Rectal smooth muscle tissue (tissue), 1 donor: ENCODE measurements around the gene LAMA3.
A peak's percentile ranks its signal among the peaks of the same experiment; 100 is the strongest.

ENCODE experiments used
- H3K27ac ChIP-seq: one replicate; pipeline ENCODE4 v1.7.0; 2013; ENCODE audit warnings: low read depth, low read length, inconsistent platforms
- H3K27me3 ChIP-seq: one replicate; pipeline ENCODE4 v1.7.0; 2013; ENCODE audit warnings: low read length; ENCODE audit not compliant: control insufficient read depth, insufficient read depth
- H3K36me3 ChIP-seq: one replicate; pipeline ENCODE4 v1.7.0; 2013; ENCODE audit warnings: low read length; ENCODE audit not compliant: control insufficient read depth, insufficient read depth
- H3K4me1 ChIP-seq: one replicate; pipeline ENCODE4 v1.7.0; 2013; ENCODE audit warnings: low read length; ENCODE audit not compliant: control insufficient read depth, insufficient read depth
- H3K4me3 ChIP-seq: one replicate; pipeline ENCODE4 v1.7.0; 2013; ENCODE audit warnings: low read length
- H3K9ac ChIP-seq: one replicate; pipeline ENCODE4 v1.7.0; 2013; ENCODE audit warnings: low read length

Gene LAMA3

DNA sequence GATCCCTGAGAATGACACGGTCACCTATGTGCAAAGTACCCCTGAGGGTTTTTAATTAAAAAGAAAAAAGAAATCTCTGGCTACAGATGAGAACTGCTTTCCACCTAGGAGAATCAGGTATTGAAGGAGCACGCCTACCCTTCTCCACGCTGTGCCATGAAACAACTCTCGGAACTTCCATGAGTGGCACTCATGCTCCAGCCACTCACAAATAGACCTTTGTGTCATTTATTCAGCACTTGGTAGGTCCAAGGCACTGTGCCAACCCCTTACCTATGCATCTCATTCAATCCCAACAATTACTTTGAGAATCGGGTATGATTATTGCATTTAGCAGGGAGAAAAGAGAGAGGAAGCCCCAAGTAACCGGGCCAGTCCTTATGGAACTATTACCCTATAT lies 280.4 kb downstream of the LAMA3 start:
- H3K27ac ChIP-seq, result no peak overlapping the region
- H3K4me1 ChIP-seq, result peaks cover 3% of the 10 kb centered on the region
- no peaks in the 10 kb centered on the region for H3K27me3 ChIP-seq
- H3K36me3 ChIP-seq, result no peaks in the 10 kb centered on the region
- H3K4me3 ChIP-seq, result no peak overlapping the region
- no peak overlapping the region for H3K9ac ChIP-seq

DNA sequence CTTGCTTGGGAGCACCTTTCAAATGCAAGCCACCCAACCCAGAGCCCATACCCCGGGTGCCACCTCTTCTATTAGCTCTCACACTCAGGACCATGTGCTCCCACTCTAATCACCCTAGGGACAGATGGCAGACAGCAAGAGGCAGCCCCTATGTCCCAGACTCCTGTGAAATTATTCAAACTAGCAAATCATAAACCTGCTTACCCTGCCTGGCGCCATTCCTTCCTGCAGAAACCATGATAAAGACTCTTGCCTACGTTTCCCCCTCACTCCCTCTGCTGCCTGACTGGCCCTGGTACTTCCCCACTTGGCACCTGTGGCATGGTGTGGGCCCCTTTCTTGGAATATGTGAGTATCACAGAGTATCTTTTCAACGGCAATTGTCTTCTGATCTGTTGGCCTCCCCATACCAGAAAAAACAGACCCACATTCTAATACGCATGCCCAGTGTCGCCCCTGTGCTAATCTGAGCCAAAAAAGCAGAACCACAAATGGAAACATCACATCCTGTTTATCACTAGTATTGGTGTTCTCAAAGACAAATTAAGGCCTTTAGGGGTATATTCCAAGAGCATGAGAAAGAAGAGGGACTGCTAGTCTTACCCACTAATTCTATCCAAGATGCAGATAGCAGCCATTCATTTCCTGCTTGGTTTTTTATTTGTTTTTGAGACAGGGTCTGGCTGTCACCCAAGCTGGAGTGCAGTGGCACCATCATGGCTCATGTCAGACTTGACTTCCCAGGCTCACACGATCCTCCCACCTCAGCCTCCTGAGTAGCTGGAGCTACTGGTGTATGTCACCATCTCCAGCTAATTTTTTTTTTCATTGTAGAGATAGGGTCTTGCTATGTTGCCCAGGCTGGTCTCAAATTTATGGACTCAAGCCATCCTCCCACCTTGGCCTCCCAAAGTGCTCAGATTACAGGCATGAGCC lies 281.2 kb downstream of the LAMA3 start:
- Histone ChIP-seq H3K9ac (no peak overlapping the region), H3K4me3 (no peak overlapping the region), H3K27ac (no peak overlapping the region), H3K36me3 (no peaks in the 10 kb centered on the region), H3K27me3 (no peaks in the 10 kb centered on the region), H3K4me1 (peaks cover 3% of the 10 kb centered on the region)

DNA sequence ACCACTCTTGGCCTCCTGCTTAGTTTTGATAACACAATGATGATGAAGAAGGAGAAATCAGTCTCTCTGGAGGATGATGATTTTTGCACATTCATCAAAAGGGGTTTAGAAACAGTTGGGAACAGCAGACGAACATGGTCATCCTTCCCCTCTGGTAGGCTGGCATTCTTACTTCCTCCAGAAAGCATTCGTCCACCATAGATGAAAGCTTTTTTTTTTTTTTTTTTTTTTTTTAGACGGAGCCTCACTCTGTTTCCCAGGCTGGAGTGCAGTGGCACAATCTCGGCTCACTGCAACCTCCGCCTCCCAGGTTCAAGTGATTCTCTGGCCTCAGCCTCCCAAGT lies 281.8 kb downstream of the LAMA3 start:
- H3K36me3 ChIP-seq, result no peaks in the 10 kb centered on the region
- no peak overlapping the region for H3K27ac ChIP-seq
- no peaks in the 10 kb centered on the region for H3K27me3 ChIP-seq
- H3K4me1 ChIP-seq, result no peaks in the 10 kb centered on the region
- no peak overlapping the region for H3K4me3 ChIP-seq
- no peak overlapping the region for H3K9ac ChIP-seq

DNA sequence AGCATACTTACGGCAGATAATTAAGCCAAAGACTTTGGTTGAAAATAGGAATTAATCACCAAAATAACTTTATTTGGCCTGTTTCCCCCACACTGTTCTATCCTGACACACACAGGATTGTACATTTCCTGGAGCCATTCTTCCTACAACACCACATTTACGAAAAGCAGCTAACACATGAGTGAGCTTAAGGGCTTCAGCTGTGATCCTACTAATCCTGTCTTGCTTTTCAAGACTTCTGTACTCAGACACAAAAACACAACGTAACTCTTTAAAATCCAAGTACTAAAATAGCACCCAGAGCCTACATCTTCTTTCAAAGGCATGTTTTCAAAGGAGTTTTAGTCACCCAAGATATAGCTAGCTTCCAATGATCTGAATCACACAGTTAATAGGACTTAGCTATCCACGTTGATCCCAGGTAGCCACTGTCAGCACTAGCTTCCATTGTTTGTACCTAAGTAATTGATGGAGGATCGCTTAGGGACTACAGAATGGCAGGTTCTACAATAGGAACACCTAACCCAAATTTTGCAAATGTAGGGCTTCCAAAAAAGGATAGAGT lies 282.5 kb downstream of the LAMA3 start:
- H3K27ac ChIP-seq, result no peak overlapping the region
- no peak overlapping the region for H3K4me3 ChIP-seq
- H3K27me3 ChIP-seq, result no peaks in the 10 kb centered on the region
- H3K4me1 ChIP-seq, result no peaks in the 10 kb centered on the region
- no peaks in the 10 kb centered on the region for H3K36me3 ChIP-seq
- no peak overlapping the region for H3K9ac ChIP-seq

DNA sequence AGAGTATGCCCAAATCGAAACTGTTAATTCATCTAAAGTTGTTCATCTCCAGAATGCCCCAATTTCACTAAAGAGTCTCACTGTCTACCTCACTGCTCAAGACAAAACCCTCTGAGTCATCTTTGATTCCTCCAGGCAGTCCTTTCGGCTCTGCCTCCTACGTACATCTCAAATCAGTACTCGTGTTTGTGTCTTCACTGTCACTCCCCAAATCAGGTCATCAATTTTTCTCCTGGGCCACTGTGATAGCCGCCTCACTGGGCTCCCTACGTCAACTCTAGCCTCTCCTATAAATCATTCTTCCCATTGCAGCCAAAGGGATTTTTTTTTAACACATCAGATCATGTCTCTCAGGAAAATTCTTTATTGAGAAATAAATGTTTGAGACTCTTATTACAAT lies 283.2 kb downstream of the LAMA3 start:
- Histone ChIP-seq H3K27me3 (no peaks in the 10 kb centered on the region), H3K27ac (no peak overlapping the region), H3K4me3 (no peak overlapping the region), H3K36me3 (no peaks in the 10 kb centered on the region), H3K4me1 (no peaks in the 10 kb centered on the region), H3K9ac (no peak overlapping the region)

DNA sequence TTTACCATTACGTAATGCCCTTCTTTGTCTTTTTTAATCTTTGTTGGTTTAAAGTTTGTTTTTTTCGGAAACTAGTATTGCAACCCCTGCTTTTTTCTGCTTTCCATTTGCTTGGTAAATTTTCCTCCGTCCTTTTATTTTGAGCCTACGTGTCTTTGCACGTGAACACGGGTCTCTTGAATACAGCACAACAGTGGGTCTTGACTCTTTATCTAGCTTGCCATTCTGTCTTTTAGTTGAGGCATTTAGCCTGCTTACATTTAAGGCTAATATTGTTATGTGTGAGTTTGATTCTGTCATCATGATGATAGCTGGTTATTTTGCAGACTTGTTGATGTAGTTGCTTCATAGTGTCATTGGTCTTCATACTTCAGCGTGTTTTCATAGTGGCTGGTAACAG lies 287.9 kb downstream of the LAMA3 start:
- Histone ChIP-seq H3K9ac (no peak overlapping the region), H3K27me3 (no peaks in the 10 kb centered on the region)

DNA sequence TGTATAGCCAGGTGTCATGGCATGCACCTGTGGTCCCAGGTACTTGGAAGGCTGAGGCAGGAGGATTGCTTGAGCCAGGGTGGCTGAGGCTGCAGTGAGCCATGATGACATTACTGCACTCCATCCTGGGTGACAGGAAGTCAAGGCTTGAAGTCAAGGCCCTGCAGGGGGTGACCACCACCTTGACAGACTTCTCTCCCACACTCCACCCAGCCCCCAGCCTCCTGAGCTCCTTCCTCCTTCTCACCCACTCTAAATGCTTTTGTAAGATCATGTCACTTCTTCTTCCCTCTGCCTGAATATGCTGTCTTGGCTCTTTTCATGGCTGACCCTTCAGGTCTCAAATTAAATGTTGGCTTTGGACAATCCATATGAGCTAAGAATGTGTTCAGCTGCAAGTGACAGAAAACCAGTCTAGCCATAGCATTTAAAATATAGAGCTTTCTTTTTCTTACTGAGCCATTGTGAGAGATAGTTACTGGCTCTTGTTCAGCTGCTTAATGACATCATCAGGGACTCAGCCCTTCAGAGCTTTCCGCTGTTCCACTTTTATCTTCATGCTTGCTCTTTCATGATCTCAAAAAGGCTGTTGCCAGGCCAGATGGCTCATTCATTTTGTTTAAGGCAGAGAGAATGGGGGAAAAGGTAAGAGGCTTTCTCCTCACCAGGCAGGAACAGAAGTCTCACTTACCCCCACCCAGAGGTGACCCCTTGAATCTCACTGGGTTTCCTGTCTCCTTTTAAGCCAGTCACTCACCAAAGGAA lies 288.6 kb downstream of the LAMA3 start:
- Histone ChIP-seq H3K4me1 (peaks cover 12% of the 10 kb centered on the region), H3K4me3 (no peak overlapping the region), H3K27me3 (no peaks in the 10 kb centered on the region), H3K27ac (no peak overlapping the region), H3K9ac (no peak overlapping the region), H3K36me3 (no peaks in the 10 kb centered on the region)

More for the DNA sequence above, 287.9 kb downstream of the LAMA3 start:
- Histone ChIP-seq H3K4me1 (peaks cover 6% of the 10 kb centered on the region), H3K27ac (no peak overlapping the region), H3K36me3 (no peaks in the 10 kb centered on the region), H3K4me3 (no peak overlapping the region)

DNA sequence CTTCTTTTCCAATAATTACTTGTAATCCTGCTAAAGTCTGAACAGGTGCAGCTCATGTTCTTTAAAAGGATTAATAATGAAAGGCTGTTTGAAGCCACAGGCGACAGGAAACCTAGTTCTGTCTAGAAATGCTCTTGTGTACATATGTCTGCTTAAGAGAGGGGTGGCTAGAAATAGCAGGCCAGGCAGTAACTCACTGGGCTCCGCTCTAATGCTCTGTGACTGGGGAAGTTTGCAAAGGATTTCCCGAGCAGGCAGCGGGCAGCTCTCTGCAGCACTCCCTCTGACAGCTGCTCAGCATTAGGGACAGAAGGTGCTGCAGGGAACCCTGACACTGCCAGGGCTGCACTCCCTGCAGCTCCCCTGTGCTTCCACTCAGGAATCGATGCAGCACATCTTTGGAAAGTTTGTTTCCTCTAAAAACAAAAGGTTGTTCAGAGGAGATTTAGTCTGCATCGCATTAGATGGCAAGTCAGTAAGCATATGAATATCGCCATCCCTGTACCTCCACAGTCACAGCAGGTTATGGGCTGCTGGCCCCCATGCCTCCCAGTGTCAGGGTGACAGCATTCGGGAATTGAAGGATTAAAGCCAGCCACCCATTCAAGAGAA lies 292.2 kb downstream of the LAMA3 start:
- peak overlapping the region; percentile 85 for H3K27ac ChIP-seq

DNA sequence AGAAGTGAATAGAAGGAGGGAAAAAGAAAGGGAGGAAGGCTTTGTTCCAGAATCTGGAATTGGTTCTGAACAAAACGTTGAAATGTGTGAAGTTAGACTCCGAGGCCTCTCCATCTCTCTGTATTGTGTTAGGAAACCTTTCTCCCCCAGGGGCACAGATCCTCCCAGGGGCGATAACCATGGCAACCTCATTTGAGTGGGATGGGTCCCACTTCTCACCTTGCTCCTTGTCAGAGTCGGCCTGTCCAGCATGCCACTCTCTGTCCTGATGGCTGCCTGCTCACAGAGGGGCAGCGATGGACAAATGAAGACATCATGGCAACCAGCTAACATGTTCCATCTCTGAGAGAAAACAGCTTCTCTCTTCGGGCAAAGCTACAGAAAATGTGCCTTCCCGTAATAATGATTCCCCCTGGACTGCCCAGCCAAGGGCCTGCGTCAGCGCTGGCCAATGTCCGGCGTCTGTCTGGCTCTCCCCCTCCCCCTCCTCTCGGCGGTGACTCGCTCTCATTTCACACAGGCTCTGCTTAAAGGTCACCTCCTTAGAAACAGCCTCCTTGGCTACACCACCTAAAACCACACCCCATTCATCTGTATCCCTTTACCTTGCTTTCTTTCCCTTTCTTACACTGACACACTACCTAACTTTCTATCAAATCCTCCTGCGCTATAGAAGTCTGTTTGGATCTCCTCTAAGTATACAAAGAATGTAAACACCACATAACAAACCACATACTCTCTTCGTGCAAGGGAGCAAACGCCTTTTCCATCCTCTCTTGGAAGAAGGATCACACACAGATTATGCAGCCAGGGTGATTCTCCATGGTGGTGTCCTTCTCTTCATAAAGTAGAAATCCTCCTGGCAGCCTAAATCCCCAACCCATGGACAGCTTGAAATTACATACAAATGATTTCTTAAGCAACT lies 293.2 kb downstream of the LAMA3 start:
- Histone ChIP-seq H3K27ac (peak overlapping the region; percentile 85), H3K27me3 (no peaks in the 10 kb centered on the region), H3K36me3 (no peaks in the 10 kb centered on the region), H3K9ac (no peak overlapping the region), H3K4me1 (peaks cover 14% of the 10 kb centered on the region), H3K4me3 (peak overlapping the region; percentile 46)

More for the DNA sequence above, 292.2 kb downstream of the LAMA3 start:
- Histone ChIP-seq H3K27me3 (no peaks in the 10 kb centered on the region), H3K9ac (no peak overlapping the region), H3K4me1 (peaks cover 14% of the 10 kb centered on the region), H3K36me3 (no peaks in the 10 kb centered on the region), H3K4me3 (no peak overlapping the region)

DNA sequence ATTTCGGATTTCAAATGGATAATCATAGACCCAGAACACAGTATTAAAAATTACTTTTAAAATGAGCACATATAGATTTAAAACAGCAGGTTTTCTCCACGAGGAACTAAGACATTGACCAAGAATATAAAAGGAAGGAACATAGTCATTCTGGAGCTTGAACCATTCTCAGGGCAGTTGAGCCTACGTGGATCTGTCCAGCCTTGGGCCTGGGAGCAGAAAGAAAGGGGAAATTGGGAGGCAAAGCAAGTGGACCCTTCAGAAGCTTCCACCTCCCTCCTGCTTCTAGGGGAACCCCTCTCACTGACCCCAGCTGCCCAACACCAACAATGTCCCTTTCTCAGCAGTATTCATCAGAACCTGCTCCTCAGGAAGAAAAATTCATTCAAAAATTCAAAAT lies 293.9 kb downstream of the LAMA3 start:
- Histone ChIP-seq H3K4me3 (no peak overlapping the region), H3K9ac (no peak overlapping the region), H3K4me1 (peaks cover 14% of the 10 kb centered on the region), H3K36me3 (no peaks in the 10 kb centered on the region), H3K27me3 (no peaks in the 10 kb centered on the region), H3K27ac (peak overlapping the region; percentile 85)

DNA sequence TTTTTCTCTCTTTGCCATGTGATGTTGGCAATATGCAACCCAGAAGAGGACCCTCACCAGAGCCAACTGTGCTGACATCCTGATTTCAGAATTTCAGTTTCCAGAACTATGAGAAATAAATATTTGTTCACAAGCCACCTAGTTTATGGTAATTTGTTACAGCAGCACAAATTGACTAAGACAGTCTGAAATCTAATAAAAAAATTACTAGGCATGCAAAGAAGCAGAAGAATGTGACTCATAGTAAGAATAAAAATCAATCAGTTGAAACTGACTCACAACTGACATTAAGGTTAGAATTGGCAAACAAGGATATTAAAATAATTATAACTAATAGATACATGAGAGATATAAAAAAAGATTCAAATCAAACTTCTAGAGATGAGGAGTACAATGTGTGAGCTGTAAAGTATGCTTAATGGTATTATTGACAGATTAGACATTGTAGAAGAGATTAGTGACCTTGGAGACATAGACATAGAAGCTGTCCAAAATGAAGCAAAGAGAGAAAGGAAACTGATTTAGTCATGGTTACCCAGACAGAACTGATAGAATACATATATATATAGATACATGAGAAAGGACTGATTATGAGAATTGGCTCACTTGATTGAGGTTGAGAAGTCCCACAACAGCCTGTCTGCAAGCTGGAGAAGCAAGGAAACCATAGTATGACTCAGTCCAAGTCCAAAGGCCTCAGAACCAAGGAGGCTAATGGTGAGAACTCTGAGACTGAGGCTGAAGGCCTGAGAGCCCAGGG lies 297.5 kb downstream of the LAMA3 start:
- Histone ChIP-seq H3K27ac (no peak overlapping the region), H3K4me3 (no peak overlapping the region), H3K4me1 (peaks cover 11% of the 10 kb centered on the region)

More for the DNA sequence above, 297.5 kb downstream of the LAMA3 start:
- Histone ChIP-seq H3K36me3 (no peaks in the 10 kb centered on the region), H3K9ac (no peak overlapping the region), H3K27me3 (no peaks in the 10 kb centered on the region)
